Measurements from ENCODE around the gene GSTM3.
"Not testable (repeated sequence)": the region's sequence is repeated elsewhere in the genome, so short reads cannot be mapped to it uniquely, and the experiment has no call there.

GSTM3 gene

DNA sequence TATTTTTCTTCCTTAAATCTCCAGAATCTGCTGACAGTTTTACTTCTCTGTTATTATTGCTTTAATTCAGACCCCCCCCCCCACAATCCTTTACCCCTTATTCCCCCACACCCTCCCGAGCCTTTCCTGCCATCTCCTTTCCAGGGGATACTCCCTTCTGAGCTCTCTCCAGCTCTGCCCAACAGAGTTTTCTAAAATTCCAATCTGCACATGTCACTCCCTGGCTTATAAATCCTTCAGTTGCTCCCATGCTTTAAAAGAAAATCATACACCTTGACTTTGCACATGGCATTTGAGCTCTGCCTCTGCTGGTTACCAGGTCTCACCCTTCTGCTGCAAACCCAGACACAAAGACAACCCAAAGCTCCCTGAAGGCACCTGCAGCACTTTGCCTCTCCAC is 34.6 kb upstream of the GSTM3 start:
- no peak for DNase-seq (ENCODE audit: low spot score)

DNA sequence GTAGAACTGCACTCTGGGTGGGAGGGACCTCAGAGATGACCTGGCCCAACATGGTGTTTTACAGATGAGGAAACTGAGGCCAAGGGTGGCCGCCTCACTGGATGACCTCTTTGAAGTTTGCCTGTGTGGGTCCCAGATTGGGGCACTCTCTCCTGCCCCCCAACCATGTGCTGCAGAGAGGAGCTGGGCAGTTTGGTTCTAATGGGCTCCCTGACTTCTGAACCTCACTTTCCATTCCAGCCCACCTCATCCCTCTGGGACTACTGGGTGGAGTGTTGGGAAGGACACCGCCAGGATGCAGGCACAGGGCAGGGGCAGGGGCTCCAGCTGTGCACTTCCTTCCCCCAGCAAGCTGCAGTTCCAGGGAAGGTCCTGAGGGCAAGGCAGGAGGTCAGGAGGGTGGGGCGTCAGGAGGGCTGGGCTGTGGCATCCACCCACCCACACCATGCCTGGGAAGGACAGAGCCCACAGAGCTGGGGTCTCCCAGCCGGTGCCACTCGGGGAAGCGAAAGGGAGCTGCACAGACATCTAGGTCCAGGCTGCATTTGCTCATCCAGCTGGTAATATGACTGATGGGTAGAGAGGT is 33.2 kb upstream of the GSTM3 start:
- no peak for DNase-seq (ENCODE audit: low spot score)

DNA sequence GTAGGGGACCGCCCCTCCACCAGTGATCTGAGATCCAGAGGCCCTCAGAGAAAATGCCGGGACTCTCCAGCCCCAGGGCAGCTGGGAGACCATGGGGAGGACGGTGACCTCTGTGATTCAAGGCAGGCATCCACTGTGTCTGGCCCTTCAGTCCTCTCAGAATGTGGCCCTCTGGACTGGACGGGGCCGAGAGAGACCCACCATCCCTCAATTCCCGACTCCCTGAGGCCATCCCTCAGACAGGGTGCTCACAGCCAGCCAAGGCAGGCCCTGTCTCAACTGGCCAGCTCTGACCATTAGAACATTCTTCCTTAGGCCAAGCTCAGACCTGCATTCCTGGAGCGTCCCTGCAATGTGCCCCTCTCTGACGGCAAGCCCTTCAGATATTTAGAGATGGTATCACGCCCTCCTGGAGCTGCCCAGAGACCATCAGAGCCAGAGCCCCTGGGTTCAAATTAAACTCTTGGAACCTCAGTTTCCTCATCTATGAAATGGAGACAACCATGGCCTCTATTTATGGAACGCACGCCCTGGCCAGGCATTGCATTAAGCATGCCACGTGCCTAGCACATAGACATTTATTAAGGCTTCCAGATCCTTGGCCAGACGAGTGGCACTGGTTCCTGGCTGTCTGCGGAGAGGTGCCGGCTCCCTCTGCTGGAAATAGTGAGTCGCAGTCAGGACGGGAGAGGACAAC is 32.5 kb upstream of the GSTM3 start:
- peak; percentile 63 for DNase-seq (ENCODE audit: low spot score)

DNA sequence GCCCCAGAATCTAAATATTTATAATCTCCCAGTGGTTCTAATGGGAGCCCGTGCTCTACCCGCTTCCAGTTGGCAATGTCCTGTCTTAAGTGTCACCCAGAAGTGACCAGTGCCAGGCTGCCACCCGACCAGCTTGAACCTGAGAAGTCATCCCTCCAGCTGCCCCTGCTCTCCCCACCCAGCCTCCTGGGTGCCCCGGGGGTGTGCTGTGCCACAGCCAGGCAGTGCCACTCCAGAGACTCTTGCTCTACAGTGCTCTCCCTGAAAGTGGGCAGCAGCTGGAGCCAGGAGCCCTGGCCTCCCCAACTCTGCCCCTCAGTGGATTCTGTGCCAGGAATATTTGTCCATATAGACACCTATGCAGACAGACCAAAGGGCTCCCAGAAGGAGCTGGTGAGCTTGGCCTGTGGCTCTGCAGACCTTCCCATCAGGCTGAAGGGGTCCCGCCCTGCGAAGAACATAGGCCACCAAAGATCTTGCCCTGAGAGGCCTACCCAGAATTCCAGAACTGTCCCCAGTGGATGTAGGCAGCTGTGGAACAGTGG is 31.9 kb upstream of the GSTM3 start:
- no peak for DNase-seq (ENCODE audit: low spot score)

DNA sequence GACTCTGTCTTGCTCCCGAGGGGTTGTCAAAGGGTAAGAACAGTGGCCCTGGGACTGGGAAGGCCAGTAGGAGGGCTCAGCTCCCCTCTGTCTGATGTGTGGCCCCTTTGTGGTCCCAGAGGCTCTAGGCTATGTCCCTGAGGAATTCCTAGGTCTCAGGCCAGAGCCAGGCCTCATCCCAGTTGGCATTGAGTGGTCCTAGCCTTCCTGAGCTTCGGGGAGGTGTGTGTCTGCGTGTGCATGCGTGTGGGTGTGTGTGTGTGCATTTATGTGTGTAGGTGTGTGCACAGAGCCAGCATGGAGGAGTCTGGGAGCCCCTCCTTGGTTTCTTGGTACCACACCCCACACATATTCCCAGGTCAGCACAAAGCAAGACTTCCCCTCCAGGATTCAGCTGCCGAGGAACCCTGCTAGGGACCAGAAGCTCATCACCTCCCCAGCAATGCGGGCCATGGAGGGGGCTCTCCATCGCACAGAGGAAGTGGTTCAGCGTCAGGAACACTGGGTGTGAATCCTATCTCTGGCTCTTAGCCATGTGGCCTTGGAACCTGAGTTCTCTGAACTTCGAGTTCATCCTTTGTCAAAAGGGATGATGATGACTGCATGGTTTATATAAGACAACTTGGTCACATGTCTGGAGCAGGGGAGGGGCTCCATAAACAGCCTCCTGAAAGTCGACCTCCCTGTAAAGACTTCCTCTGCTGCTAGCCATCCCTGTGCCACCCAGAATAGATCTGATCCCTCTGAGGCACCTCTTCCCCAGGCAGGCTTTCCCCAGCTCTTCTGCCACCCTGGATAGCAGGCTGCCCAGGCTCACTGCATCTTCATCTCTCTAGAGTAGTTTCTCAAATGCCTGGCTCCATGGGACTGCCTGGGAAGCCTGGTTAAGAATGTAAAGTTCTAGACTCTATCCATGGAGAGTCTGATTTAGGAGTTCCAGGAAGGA is 31.1 kb upstream of the GSTM3 start:
- DNase-seq (ENCODE audit: low spot score): no peak

DNA sequence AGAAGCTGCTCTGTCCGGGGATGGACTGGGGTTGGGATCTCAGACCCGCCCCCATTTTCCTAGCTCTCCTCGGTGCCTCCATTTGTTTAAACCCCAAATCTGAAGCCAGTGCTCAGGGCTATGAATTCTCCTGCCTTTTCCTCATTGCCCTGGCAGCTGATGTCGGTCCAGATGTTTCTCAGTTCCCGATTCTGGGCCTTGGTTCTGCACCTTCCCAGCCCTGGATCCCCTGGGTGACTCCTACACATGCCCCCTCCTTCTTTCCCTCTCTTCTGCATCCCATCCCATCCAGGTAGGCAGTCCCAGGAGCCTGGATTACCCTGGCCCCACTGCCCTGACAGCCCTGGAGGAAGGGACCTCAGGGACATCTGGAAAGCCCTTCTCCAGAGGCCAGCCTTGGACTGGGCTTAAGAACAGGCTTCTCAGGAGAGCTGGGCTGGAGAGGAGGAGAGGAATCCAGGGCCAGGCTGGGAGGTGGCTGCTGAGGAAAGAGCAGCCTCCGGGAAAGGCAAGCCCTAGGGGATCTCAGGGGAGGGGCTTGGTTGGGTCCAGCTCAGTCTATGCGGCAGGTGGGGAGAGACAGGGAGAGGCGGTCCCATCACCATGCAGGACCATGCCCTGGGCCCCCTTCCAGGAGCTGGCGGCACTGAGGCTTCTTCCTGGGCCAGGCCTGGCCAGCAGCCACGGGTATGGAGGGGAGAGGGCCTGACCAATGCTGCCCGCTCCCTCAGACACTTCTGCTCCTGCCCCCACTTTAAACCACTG is 29.7 kb upstream of the GSTM3 start:
- DNase-seq (ENCODE audit: low spot score): no peak

DNA sequence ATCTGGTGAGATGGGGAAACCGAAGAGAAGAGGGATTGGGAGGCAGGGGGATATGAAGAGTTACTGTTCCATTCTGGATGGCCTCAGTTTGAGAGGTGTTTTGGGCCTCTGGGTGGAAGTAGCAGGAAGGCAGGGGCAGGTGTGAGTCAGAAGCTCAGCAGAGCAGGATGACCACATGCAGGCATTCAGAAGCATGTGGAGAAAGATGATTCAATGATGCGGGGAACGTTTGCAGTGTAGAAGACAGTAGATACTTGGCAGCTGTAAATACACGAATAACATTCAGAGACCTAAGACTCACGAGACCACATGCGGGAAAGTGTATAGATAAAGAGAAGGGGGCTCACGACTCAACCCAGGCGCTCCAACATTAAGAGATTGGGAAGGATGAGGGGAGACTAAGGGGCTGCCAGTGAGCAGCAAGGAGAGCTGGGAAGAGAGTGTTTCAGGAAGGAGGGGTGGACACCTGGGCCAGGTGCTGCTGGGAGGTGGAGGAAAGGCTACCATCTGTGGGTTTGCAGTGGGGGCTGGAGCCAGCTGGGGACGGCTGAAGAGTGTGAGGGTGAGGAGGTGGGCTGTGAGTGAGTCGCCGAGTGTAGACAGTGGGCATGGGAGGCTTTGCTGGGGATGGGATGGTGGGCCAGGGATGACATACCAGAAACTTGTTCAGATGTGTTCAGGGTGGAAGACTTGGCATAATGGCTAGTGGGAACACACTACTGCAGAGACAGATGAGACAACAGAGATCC is 28.7 kb upstream of the GSTM3 start:
- DNase-seq (ENCODE audit: low spot score): no peak

DNA sequence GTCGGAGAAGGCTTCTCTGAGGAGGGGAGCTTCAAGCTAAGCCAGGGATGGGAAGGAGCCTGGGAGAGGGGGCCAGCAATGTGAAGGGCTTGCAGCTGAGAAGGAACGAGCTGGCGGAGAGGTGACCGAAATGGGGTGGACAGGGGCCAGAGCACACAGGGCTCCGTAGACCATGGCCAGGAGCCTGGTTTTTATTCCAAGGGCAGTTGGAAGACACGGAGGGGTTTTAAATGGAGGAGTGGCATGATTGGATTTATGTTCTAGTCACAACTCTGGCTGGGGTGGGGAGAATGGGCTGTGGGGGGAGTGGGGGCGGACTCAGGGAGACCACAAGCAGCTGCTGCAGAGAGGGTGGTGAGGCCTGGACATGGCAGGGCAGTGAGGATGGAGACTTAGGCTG is 28.0 kb upstream of the GSTM3 start:
- DNase-seq (ENCODE audit: low spot score): no peak

DNA sequence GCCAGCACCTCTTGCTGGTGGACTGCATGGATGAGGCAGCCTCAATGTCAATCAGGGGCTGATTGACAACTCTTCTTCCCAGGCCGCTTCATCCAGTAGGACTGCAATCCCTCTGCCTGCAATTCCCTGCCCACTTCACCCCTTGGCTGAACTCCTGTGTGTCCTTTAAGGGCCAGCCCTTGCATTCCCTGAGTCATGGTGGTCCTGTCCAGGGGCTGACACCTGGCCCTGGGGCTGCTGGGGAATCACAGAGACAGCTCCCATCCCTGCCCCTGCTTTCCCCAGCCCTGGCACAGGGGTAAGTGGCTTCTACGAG is 27.5 kb upstream of the GSTM3 start:
- DNase-seq (ENCODE audit: low spot score): no peak

DNA sequence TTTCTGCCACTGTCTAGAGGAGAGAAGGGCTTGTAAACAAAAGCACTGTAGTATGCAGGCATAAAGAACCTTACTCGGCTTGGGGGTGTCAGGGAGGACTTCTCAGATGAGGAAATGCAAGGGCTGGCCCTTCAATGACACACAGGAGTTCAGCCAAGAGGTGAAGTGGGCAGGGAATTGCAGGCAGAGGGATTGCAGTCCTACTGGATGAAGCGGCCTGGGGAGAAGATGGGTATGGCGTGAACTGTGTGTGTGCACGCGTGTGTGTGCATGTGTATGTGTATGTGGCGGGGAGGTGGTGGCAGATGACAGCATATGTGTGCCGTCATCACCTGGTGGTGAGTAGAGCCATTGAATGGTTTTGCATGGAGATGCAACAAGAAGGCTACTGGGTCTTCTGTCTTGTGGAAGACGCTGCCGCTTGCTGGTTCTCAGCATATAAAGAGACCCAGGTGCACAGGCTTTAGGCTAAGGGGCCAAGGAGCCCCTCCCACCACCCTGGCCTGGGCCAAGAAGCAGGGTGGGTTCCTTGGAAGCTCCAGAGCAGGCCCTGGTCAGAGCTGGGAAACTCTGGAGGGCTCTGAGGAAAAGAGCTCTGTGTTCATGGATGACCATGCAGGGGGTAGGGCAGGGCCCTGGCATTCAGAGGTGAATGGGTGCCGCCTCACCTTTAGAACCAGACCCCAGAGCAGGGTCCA is 26.9 kb upstream of the GSTM3 start:
- no peak for DNase-seq (ENCODE audit: low spot score)

DNA sequence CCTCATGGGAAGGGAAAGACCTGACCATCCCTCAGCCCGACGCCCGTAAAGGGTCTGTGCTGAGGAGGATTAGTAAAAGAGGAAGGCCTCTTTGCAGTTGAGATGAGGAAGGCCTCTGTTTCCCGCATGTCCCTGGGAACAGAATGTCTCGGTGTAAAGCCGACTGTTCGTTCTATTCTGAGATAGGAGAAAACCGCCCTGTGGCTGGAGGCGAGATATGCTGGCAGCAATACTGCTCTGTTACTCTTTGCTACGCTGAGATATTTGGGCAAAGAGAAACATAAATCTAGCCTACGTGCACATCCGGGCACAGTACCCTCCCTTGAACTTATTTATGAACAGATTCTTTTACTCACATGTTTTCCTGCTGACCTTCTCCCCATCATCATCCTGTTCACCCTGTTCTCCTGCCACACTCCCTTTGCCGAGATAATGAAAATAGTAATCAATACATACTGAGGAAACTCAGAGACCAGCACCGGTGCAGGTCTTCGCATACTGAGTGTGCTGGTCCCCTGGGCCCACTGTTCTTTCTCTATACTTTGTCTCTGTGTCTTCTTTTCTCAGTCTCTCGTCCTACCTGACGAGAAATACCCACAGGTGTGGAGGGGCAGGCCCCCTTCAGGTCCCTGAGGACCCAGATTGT is 26.3 kb upstream of the GSTM3 start:
- not testable (repeated sequence) for DNase-seq (ENCODE audit: low spot score)

DNA sequence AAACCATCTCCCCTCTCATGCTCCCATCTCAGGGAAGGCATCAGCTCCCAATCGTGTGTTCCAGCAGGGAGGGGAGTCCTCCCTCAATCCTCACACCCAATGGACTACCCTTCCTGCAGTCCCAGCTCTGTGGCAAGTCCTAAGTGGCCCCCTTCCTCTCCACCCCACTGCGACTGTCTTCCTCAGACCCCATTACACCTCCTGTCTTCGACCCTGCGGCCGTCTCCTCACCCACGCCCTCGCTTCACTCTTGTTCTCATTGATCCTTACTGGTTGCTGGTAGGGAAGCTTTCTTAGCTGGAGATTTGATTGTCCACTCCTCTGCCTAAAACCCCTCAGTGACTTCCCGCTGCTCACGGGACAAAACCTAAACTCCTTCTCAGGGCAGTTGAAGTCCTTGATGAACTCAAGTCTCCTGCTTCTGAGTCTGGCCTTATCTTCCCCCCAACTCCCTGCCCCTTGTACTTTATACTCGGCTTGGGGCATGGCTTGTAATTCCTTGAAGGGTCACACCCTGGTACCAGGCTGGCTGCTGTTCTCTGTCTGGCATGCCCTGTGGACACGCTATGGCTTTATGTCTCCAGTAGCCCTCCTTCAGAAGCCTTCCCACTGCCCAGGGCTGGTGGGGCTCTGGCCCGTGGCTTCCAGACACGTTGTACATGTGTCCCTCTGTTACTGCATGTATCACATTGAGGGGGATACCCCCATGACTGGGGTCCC is 25.2 kb upstream of the GSTM3 start:
- no peak for DNase-seq (ENCODE audit: low spot score)

DNA sequence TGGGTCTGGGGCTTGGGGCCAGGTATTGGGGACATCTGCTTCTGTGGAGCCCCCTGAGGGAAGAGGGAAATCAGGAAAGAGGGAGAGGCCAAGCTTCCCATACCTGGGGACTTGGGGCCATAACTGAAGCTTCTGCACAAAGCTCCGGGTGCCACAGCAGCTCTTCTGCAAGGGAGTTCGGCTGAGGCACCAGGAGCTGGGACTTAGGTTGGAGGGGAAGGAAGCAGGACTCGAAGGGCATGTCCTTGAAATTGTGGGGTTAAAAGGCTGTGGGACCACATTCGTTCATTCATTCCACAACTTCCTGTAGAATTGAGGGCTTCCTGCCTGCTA is 24.6 kb upstream of the GSTM3 start:
- no peak for DNase-seq (ENCODE audit: low spot score)

DNA sequence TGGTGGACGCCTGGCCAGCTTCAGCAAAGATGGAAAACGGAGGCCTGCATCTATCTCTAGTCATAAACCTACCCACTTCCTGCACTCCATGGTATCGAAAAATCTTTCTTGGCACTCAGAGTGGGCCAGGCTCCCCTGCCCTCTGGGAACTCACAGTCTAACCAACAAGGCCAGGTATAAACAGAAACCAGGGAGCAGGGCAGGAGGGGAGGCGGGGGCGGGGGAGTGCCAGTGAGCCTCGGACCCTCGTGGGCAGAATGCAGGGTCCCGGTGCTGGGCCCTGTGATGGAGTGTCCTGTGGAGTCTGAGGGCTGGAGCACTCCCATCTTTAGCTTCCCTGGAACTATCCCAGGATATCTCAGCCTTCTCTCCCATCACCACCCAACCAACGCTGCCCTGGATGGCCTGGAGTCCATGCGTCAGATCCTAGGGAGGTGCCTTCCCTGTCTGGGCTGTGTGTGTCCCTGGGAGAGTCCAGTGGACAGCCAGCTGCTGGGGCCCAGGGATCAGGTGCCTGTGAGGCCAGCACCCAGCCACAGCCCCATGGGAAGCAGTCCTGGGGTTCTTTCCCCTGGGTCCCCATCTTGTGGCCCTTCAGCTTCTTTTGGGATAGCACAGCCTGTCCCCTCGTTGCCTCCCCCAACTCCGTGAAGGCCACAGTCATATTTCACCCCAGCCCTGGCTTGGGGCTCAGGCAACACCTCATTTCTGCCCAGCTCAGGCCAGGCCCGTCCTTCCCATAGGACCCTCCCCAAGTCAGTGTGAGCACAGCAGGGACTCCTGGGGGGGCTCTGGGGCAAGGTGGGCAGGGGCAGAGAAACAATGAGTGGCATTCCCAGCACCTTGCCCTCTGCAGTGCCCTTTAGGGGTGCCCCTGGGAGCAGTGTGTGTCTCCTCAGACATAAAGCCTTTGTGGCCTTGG is 24.0 kb upstream of the GSTM3 start:
- DNase-seq (ENCODE audit: low spot score): no peak

DNA sequence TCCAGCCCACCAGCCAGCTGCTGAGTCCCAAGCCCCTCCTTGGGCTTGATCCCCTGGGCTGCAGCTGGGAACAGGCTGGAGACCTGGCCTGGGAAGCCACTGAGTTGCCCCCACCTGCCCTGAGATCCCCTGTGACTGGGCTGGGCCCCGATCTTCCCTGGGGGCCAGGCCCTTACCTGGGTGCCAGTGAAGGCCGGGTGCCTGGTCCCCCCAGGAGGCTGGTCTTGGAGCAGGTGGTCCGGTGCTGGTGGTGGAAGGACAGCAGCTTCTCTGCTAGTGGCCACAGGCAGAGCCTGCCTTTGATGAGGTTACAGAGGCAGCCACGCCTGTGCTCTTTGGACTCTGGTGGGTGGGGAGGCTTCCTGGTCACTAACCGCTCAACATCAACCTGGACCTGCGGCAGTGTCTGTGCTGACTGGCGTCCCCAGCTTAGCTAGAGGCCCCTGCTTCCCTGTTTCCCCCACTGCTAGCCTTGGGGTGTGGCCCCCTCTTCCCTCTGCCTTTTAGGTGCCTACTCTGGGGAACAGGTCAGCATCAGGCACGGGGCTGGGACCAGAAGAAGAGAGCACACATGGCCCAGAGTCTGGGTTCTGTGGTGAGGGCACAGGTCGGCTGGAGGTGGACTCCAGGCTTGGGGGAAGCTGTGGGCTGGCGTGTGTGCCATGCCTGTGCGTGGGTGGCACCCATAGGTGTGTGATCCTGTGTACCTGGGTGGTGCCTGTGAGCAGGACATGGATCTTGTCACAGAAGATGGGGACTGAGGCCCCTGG is 23.0 kb upstream of the GSTM3 start, which contains the start of gene EPS8L3:
TSS of gene EPS8L3 (minus strand) at position 278 of the 770 bp plus-strand sequence. CDS start 2,174 bp downstream, outside the sequence.
- DNase-seq (ENCODE audit: low spot score): no peak

DNA sequence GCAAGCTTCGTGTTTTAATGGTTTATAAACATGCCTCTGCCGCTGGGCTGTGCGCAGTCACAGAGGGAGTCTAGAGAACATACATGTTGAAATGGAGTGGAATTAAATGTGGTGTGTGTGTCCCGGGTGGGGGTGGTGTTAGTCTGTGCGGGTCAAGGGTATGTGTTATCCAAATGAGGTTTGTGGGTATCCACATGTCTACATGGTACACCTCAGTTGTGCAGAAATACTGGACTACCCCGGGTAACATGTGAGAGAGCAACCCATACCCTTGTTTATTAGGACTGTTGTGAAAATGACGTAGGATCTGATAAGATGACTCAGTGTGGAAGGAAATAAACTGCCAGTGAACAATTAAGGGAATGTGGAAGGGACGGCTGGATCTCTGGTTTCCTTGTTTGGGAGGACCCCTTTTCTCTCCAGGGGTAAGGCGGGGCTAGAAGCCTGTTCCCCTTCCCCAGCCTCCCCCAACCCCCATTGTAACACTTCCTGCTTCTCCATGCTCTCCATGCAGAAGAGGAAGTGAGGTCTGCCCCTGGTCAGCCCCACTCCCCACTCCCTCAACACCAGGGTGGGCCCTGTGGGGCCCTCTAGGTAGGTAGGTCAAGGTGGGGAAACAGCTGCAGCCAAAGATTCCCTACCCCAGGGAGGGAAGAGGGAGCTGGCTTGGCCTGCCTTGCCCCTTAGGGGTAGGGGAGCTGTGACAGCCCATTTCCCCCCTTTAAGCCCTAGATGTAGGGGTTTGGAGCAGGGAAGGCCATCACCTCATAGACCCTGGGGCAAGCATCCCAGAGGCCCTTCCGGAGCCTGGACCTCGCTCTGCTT is 22.2 kb upstream of the GSTM3 start:
- DNase-seq (ENCODE audit: low spot score): no peak

All from COLO829 (cell line).